WTC11 (cell line): ENCODE measurements around the gene SERBP1. TPM values are rescaled to one million over a fixed set of nuclear protein-coding genes. Genes with fewer than 3 reads are reported as not detected.

Experiments used
- ATAC-seq: fragments of 200-7000 bp; cut with Tn5 transposase; 2 replicates; pipeline ENCODE4 v1.10.0; 2021; ENCODE audit warnings: mild to moderate bottlenecking, moderate library complexity
- CTCF ChIA-PET: fragments of 300-600 bp; sonication (Branson Sonifier 250); formaldehyde crosslinking; loops from one replicate; lab custom pipeline; 2021; ENCODE audit warnings: antibody characterized with exemption; lab: Charles Lee
- POLR2A ChIA-PET: fragments of 350-600 bp; sonication (Branson Sonifier 250); formaldehyde crosslinking; loops from one replicate; lab custom pipeline; 2021; ENCODE audit warnings: antibody characterized with exemption; lab: Charles Lee
- DNase-seq: peaks from one replicate; pipeline ENCODE4 v3.0.0; 2021; ENCODE audit warnings: low spot score
- H3K27ac Mint-ChIP-seq: 2 replicates; pipeline ENCODE4 v1.8.0; 2021; ENCODE audit warnings: mixed read lengths
- H3K27me3 Mint-ChIP-seq: 2 replicates; pipeline ENCODE4 v1.8.0; 2021; ENCODE audit warnings: low read depth, mild to moderate bottlenecking, moderate library complexity, mixed read lengths
- H3K36me3 Mint-ChIP-seq: 2 replicates; pipeline ENCODE4 v1.8.0; 2021; ENCODE audit warnings: mixed read lengths
- H3K4me1 Mint-ChIP-seq: 2 replicates; pipeline ENCODE4 v1.8.0; 2022; ENCODE audit warnings: mixed read lengths
- H3K4me3 Mint-ChIP-seq: 2 replicates; pipeline ENCODE4 v1.8.0; 2021; ENCODE audit warnings: mild to moderate bottlenecking, moderate library complexity, mixed read lengths
- H3K9me3 Mint-ChIP-seq: 2 replicates; pipeline ENCODE4 v1.8.0; 2021; ENCODE audit warnings: mixed read lengths
- ATF1 ChIP-seq: sonication (generic); formaldehyde crosslinking; IDR thresholded peaks from 2 replicates; pipeline ENCODE4 v1.8.1; 2023; ENCODE audit warnings: mild to moderate bottlenecking, moderate library complexity, missing genetic modification reagents
- CBFB ChIP-seq: sonication (generic); formaldehyde crosslinking; IDR thresholded peaks from 2 replicates; pipeline ENCODE4 v1.8.1; 2022; ENCODE audit warnings: mild to moderate bottlenecking, low read depth, missing genetic modification reagents
- CREB1 ChIP-seq: sonication (generic); formaldehyde crosslinking; IDR thresholded peaks from 2 replicates; pipeline ENCODE4 v1.8.0; 2023; ENCODE audit warnings: mild to moderate bottlenecking, missing genetic modification reagents
- CREM ChIP-seq: sonication (generic); formaldehyde crosslinking; IDR thresholded peaks from 2 replicates; pipeline ENCODE4 v1.8.1; 2022; ENCODE audit warnings: mild to moderate bottlenecking, missing genetic modification reagents, moderate library complexity
- CTCF ChIP-seq: fragments of 200-600 bp; IDR thresholded peaks from 2 replicates; pipeline ENCODE4 v1.8.0; 2022; ENCODE audit warnings: antibody characterized with exemption
- E2F1 ChIP-seq: sonication (generic); formaldehyde crosslinking; IDR thresholded peaks from 2 replicates; pipeline ENCODE4 v1.8.0; 2022; ENCODE audit warnings: mild to moderate bottlenecking, missing genetic modification reagents
- EMX1 ChIP-seq: fragments of 250-450 bp; sonication (Bioruptor Pico); IDR thresholded peaks from 2 replicates; pipeline ENCODE4 v1.8.0; 2021; ENCODE audit warnings: mild to moderate bottlenecking
- FOXJ3 ChIP-seq: sonication (generic); formaldehyde crosslinking; IDR thresholded peaks from 2 replicates; pipeline ENCODE4 v1.9.0; 2021; ENCODE audit warnings: missing genetic modification reagents, mild to moderate bottlenecking, borderline replicate concordance
- GABPB1 ChIP-seq: sonication (generic); formaldehyde crosslinking; IDR thresholded peaks from 2 replicates; pipeline ENCODE4 v1.8.1; 2023; ENCODE audit warnings: mild to moderate bottlenecking, missing genetic modification reagents
- GRHL2 ChIP-seq: fragments of 250-450 bp; sonication (Bioruptor Pico); IDR thresholded peaks from 2 replicates; pipeline ENCODE4 v1.8.0; 2022; ENCODE audit warnings: mild to moderate bottlenecking, moderate library complexity; ENCODE audit not compliant: insufficient replicate concordance, severe bottlenecking
- GTF2I ChIP-seq: fragments of 250-450 bp; sonication (Bioruptor Pico); conservative IDR thresholded peaks from 2 replicates; pipeline ENCODE4 v1.4.0; 2021; ENCODE audit warnings: mild to moderate bottlenecking
- JAZF1 ChIP-seq: fragments of 250-450 bp; sonication (Bioruptor Pico); IDR thresholded peaks from 2 replicates; pipeline ENCODE4 v1.9.0; 2021; ENCODE audit warnings: moderate library complexity, mild to moderate bottlenecking, inconsistent platforms
- KAT7 ChIP-seq: sonication (generic); formaldehyde crosslinking; IDR thresholded peaks from 2 replicates; pipeline ENCODE4 v1.8.1; 2023; ENCODE audit warnings: missing genetic modification reagents, mild to moderate bottlenecking, borderline replicate concordance
- MAX ChIP-seq: sonication (generic); formaldehyde crosslinking; IDR thresholded peaks from 2 replicates; pipeline ENCODE4 v1.8.0; 2022; ENCODE audit warnings: mild to moderate bottlenecking, missing genetic modification reagents
- NFATC4 ChIP-seq: fragments of 250-450 bp; sonication (Bioruptor Pico); IDR thresholded peaks from 2 replicates; pipeline ENCODE4 v1.9.0; 2021; ENCODE audit warnings: mild to moderate bottlenecking
- NFE2L1 ChIP-seq: sonication (generic); formaldehyde crosslinking; IDR thresholded peaks from 2 replicates; pipeline ENCODE4 v1.8.1; 2023; ENCODE audit warnings: missing genetic modification reagents
- PRRX2 ChIP-seq: fragments of 250-450 bp; sonication (Bioruptor Pico); IDR thresholded peaks from 2 replicates; pipeline ENCODE4 v1.8.0; 2021; ENCODE audit warnings: mild to moderate bottlenecking
- RELA ChIP-seq: sonication (generic); formaldehyde crosslinking; IDR thresholded peaks from 2 replicates; pipeline ENCODE4 v1.8.1; 2022; ENCODE audit warnings: missing genetic modification reagents, mild to moderate bottlenecking, borderline replicate concordance
- SMAD4 ChIP-seq: sonication (generic); formaldehyde crosslinking; IDR thresholded peaks from 2 replicates; pipeline ENCODE4 v1.8.0; 2022; ENCODE audit warnings: mild to moderate bottlenecking, missing genetic modification reagents
- SOX15 ChIP-seq: fragments of 250-450 bp; sonication (Bioruptor Pico); IDR thresholded peaks from 2 replicates; pipeline ENCODE4 v1.9.0; 2021; ENCODE audit warnings: mild to moderate bottlenecking
- SP1 ChIP-seq: sonication (generic); formaldehyde crosslinking; conservative IDR thresholded peaks from 2 replicates; pipeline ENCODE4 v1.8.1; 2022; ENCODE audit warnings: missing genetic modification reagents
- TCF7 ChIP-seq: sonication (generic); formaldehyde crosslinking; IDR thresholded peaks from 2 replicates; pipeline ENCODE4 v1.8.0; 2022; ENCODE audit warnings: mild to moderate bottlenecking, low read depth, missing genetic modification reagents, moderate library complexity
- TEAD1 ChIP-seq: sonication (generic); formaldehyde crosslinking; IDR thresholded peaks from 2 replicates; pipeline ENCODE4 v1.8.0; 2022; ENCODE audit warnings: mild to moderate bottlenecking, missing genetic modification reagents
- TEAD4 ChIP-seq: sonication (generic); formaldehyde crosslinking; IDR thresholded peaks from 2 replicates; pipeline ENCODE4 v1.8.0; 2022; ENCODE audit warnings: mild to moderate bottlenecking, missing genetic modification reagents
- USF2 ChIP-seq: sonication (generic); formaldehyde crosslinking; IDR thresholded peaks from 2 replicates; pipeline ENCODE4 v1.8.1; 2023; ENCODE audit warnings: mild to moderate bottlenecking, missing genetic modification reagents, moderate library complexity
- ZBTB21 ChIP-seq: sonication (generic); formaldehyde crosslinking; IDR thresholded peaks from 2 replicates; pipeline ENCODE4 v1.8.1; 2023; ENCODE audit warnings: mild to moderate bottlenecking, missing genetic modification reagents, borderline replicate concordance
- ZNF138 ChIP-seq: sonication (generic); formaldehyde crosslinking; conservative IDR thresholded peaks from 2 replicates; pipeline ENCODE4 v1.8.1; 2022; ENCODE audit warnings: mild to moderate bottlenecking, moderate library complexity, missing genetic modification reagents
- ZNF317 ChIP-seq: sonication (generic); formaldehyde crosslinking; IDR thresholded peaks from 2 replicates; pipeline ENCODE4 v1.8.1; 2023; ENCODE audit warnings: low read depth, mild to moderate bottlenecking, moderate library complexity, missing genetic modification reagents, borderline replicate concordance
- ZNF416 ChIP-seq: fragments of 250-450 bp; sonication (Bioruptor Pico); IDR thresholded peaks from 2 replicates; pipeline ENCODE4 v1.9.0; 2021; ENCODE audit warnings: mild to moderate bottlenecking, inconsistent platforms
- ZNF423 ChIP-seq: fragments of 250-450 bp; sonication (Bioruptor Pico); IDR thresholded peaks from 2 replicates; pipeline ENCODE4 v2.1.2; 2022; ENCODE audit warnings: mild to moderate bottlenecking, moderate library complexity
- ZNF425 ChIP-seq: fragments of 250-450 bp; sonication (Bioruptor Pico); conservative IDR thresholded peaks from 2 replicates; pipeline ENCODE4 v1.9.0; 2021; ENCODE audit warnings: mild to moderate bottlenecking
- ZNF512 ChIP-seq: sonication (generic); formaldehyde crosslinking; IDR thresholded peaks from 2 replicates; pipeline ENCODE4 v1.8.1; 2022; ENCODE audit warnings: missing genetic modification reagents, borderline replicate concordance
- total RNA-seq: library from RNA; stranded (reverse); gene quantifications from 3 replicates; pipeline ENCODE4 v1.2.3, GENCODE V29; 2021

SERBP1 gene
- total RNA-seq, 1 experiment from 2014 or later = 543 TPM

GRCh38 chr1:67429011-67429527 is 1.1 kb downstream of the SERBP1 start (continued):
- TF ChIP-seq TEAD4 (CRISPR knock-in tag) (no peak), CREB1 (CRISPR knock-in tag) (no peak), SP1 (CRISPR knock-in tag) (0 out of 2 replicates have a peak, but pooled peaks have one; percentile 26), CBFB (CRISPR knock-in tag) (no peak), TCF7 (CRISPR knock-in tag) (no peak), MAX (no peak), NFE2L1 (CRISPR knock-in tag) (no peak), SOX15 (CRISPR knock-in tag) (no peak), CTCF (no peak), ATF1 (CRISPR knock-in tag) (peak; percentile 64; the same call in 1 of the 2 replicates), KAT7 (CRISPR knock-in tag) (no peak; the same call in 1 of the 2 replicates), GABPB1 (CRISPR knock-in tag) (no peak), ZNF512 (CRISPR knock-in tag) (peak; percentile 45; the same call in 1 of the 2 replicates), PRRX2 (CRISPR knock-in tag) (no peak), ZNF423 (CRISPR knock-in tag) (no peak), GTF2I (CRISPR knock-in tag) (no peak), CREM (no peak), ZNF416 (CRISPR knock-in tag) (no peak), TEAD1 (CRISPR knock-in tag) (no peak; the same call in 1 of the 2 replicates), GRHL2 (CRISPR knock-in tag) (no peak), FOXJ3 (CRISPR knock-in tag) (no peak), E2F1 (no peak), ZNF317 (no peak), NFATC4 (CRISPR knock-in tag) (no peak), RELA (CRISPR knock-in tag) (no peak)

- Mint-ChIP-seq H3K27ac (peak overlapping the region; percentile 48), H3K9me3 (no peaks in the 10 kb centered on the region), H3K4me3 (peak overlapping the region; percentile 100), H3K4me1 (peaks cover 51% of the 10 kb centered on the region), H3K27me3 (no peaks in the 10 kb centered on the region), H3K36me3 (peaks cover 68% of the 10 kb centered on the region)
- no peak for ATAC-seq
- ChIA-PET POLR2A (no interaction called here), CTCF (no interaction called here)
- no peak for DNase-seq
- TF ChIP-seq ZBTB21 (CRISPR knock-in tag) (no peak), USF2 (CRISPR knock-in tag) (no peak), ZNF138 (no peak), ATF1 (CRISPR knock-in tag) (no peak), EMX1 (CRISPR knock-in tag) (no peak), SMAD4 (CRISPR knock-in tag) (no peak), ZNF425 (CRISPR knock-in tag) (no peak), JAZF1 (CRISPR knock-in tag) (no peak), PRRX2 (CRISPR knock-in tag) (no peak), GRHL2 (CRISPR knock-in tag) (no peak), CBFB (CRISPR knock-in tag) (no peak)
Observed at GRCh38 chr1:67427947-67428346, 2.3 kb downstream of the SERBP1 start.
